Adipocyte (in vitro differentiated cells): ENCODE measurements around the gene PATZ1.
"Not testable (repeated sequence)": the region's sequence is repeated elsewhere in the genome, so short reads cannot be mapped to it uniquely, and the experiment has no call there.

Experiments
- DNase-seq: peaks from one replicate; pipeline ENCODE4 v3.0.0-alpha.2; 2015; ENCODE audit warnings: low read depth
- H3K27me3 ChIP-seq: replicated peaks from 2 replicates; pipeline ENCODE4 v1.7.0; 2013; ENCODE audit warnings: mild to moderate bottlenecking, low read length, moderate library complexity; ENCODE audit not compliant: control insufficient read depth, insufficient read depth
- H3K36me3 ChIP-seq: 2 replicates; pipeline ENCODE4 v1.7.0; 2013; ENCODE audit warnings: low read length, mild to moderate bottlenecking, moderate library complexity; ENCODE audit not compliant: control insufficient read depth, insufficient read depth, severe bottlenecking
- H3K4me1 ChIP-seq: 2 replicates; pipeline ENCODE4 v1.7.0; 2013; ENCODE audit warnings: mild to moderate bottlenecking, low read length, moderate library complexity; ENCODE audit not compliant: control insufficient read depth, insufficient read depth
- H3K4me3 ChIP-seq: 2 replicates; pipeline ENCODE4 v1.7.0; 2013; ENCODE audit warnings: mild to moderate bottlenecking, low read length, moderate library complexity
- H3K9ac ChIP-seq: 2 replicates; pipeline ENCODE4 v1.7.0; 2013; ENCODE audit warnings: mild to moderate bottlenecking, low read length, moderate library complexity
- H3K9me3 ChIP-seq: 2 replicates; pipeline ENCODE4 v1.7.0; 2013; ENCODE audit warnings: mild to moderate bottlenecking, low read length, moderate library complexity; ENCODE audit not compliant: control insufficient read depth

PATZ1 gene

GRCh38 chr22:31329029-31329428 is 17.1 kb downstream of the PATZ1 start:
- Histone ChIP-seq H3K36me3 (peaks cover 32% of the 10 kb centered on the region), H3K4me3 (no peak overlapping the region), H3K9me3 (no peaks in the 10 kb centered on the region), H3K27me3 (no peaks in the 10 kb centered on the region), H3K9ac (no peak overlapping the region), H3K4me1 (peaks cover 21% of the 10 kb centered on the region)
- no peak for DNase-seq

GRCh38 chr22:31328544-31328960 is 17.6 kb downstream of the PATZ1 start:
- Histone ChIP-seq H3K27me3 (no peaks in the 10 kb centered on the region), H3K36me3 (peaks cover 31% of the 10 kb centered on the region), H3K9me3 (no peaks in the 10 kb centered on the region), H3K4me1 (peaks cover 17% of the 10 kb centered on the region), H3K4me3 (no peak overlapping the region), H3K9ac (no peak overlapping the region)
- DNase-seq = no peak

- H3K9me3 ChIP-seq = no peaks in the 10 kb centered on the region
- no peak overlapping the region for H3K9ac ChIP-seq
- H3K27me3 ChIP-seq = no peaks in the 10 kb centered on the region
- no peak for DNase-seq
- H3K36me3 ChIP-seq = peaks cover 31% of the 10 kb centered on the region
- peaks cover 15% of the 10 kb centered on the region for H3K4me1 ChIP-seq
- no peak overlapping the region for H3K4me3 ChIP-seq
These were observed 18.2 kb downstream of the PATZ1 start for GRCh38 chr22:31327806-31328543.

GRCh38 chr22:31326877-31327276 is 19.3 kb downstream of the PATZ1 start:
- H3K36me3 ChIP-seq = peaks cover 24% of the 10 kb centered on the region
- no peak overlapping the region for H3K9ac ChIP-seq
- H3K4me3 ChIP-seq = no peak overlapping the region
- H3K9me3 ChIP-seq = no peaks in the 10 kb centered on the region
- DNase-seq = no peak
- peaks cover 15% of the 10 kb centered on the region for H3K4me1 ChIP-seq
- H3K27me3 ChIP-seq = no peaks in the 10 kb centered on the region

- no peak overlapping the region for H3K9ac ChIP-seq
- peaks cover 24% of the 10 kb centered on the region for H3K36me3 ChIP-seq
- no peak for DNase-seq
These were observed 22.3 kb downstream of the PATZ1 start for GRCh38 chr22:31323578-31324550.

GRCh38 chr22:31321421-31321820 is 24.7 kb downstream of the PATZ1 start:
- DNase-seq = no peak
- Histone ChIP-seq H3K4me1 (no peaks in the 10 kb centered on the region), H3K4me3 (no peak overlapping the region), H3K9ac (no peak overlapping the region), H3K36me3 (peaks cover 14% of the 10 kb centered on the region), H3K9me3 (no peaks in the 10 kb centered on the region), H3K27me3 (no peaks in the 10 kb centered on the region)

More at GRCh38 chr22:31323578-31324550, 22.3 kb downstream of the PATZ1 start:
- H3K4me1 ChIP-seq = peaks cover 8% of the 10 kb centered on the region
- H3K4me3 ChIP-seq = no peak overlapping the region
- no peaks in the 10 kb centered on the region for H3K9me3 ChIP-seq
- H3K27me3 ChIP-seq = no peaks in the 10 kb centered on the region

GRCh38 chr22:31314220-31314619 is 31.9 kb downstream of the PATZ1 start:
- not testable (repeated sequence) for H3K9me3 ChIP-seq, H3K36me3 ChIP-seq, H3K27me3 ChIP-seq, DNase-seq, H3K9ac ChIP-seq, H3K4me1 ChIP-seq, H3K4me3 ChIP-seq

- peaks cover 6% of the 10 kb centered on the region for H3K9me3 ChIP-seq
- no peak overlapping the region for H3K9ac ChIP-seq
- no peak overlapping the region for H3K4me3 ChIP-seq
- peaks cover 5% of the 10 kb centered on the region for H3K36me3 ChIP-seq
- no peaks in the 10 kb centered on the region for H3K27me3 ChIP-seq
- peaks cover 5% of the 10 kb centered on the region for H3K4me1 ChIP-seq
- DNase-seq = peak; percentile 82
These were observed 32.6 kb downstream of the PATZ1 start for GRCh38 chr22:31313366-31314147.

- no peak for DNase-seq
These were observed 38.0 kb downstream of the PATZ1 start for GRCh38 chr22:31308181-31308580.

GRCh38 chr22:31305194-31305593 is 41.0 kb downstream of the PATZ1 start:
- H3K9me3 ChIP-seq = no peaks in the 10 kb centered on the region

More at GRCh38 chr22:31308181-31308580, 38.0 kb downstream of the PATZ1 start:
- Histone ChIP-seq H3K4me3 (no peak overlapping the region), H3K9me3 (no peaks in the 10 kb centered on the region), H3K27me3 (no peaks in the 10 kb centered on the region), H3K4me1 (no peaks in the 10 kb centered on the region), H3K36me3 (no peaks in the 10 kb centered on the region), H3K9ac (no peak overlapping the region)

GRCh38 chr22:31302537-31302936 is 43.6 kb downstream of the PATZ1 start:
- DNase-seq = no peak
- no peak overlapping the region for H3K9ac ChIP-seq
- H3K9me3 ChIP-seq = no peaks in the 10 kb centered on the region
- H3K4me3 ChIP-seq = no peak overlapping the region
- no peaks in the 10 kb centered on the region for H3K27me3 ChIP-seq
- H3K36me3 ChIP-seq = no peaks in the 10 kb centered on the region
- peaks cover 8% of the 10 kb centered on the region for H3K4me1 ChIP-seq

More at GRCh38 chr22:31305194-31305593, 41.0 kb downstream of the PATZ1 start:
- H3K4me1 ChIP-seq = peaks cover 3% of the 10 kb centered on the region
- H3K9ac ChIP-seq = no peak overlapping the region
- DNase-seq = no peak
- H3K27me3 ChIP-seq = no peaks in the 10 kb centered on the region
- no peaks in the 10 kb centered on the region for H3K36me3 ChIP-seq
- no peak overlapping the region for H3K4me3 ChIP-seq
